ENCODE results near the gene ZNF552. TPM values are rescaled to one million over a fixed set of nuclear protein-coding genes. Genes with fewer than 3 reads are reported as not detected.

ZNF552 gene
- total and polyA plus RNA-seq, 2 of the 8 experiments (the other 6 are each of a cell fraction or from before 2014, with no cell fraction given), result 5.9 to 11.6 TPM

DNA sequence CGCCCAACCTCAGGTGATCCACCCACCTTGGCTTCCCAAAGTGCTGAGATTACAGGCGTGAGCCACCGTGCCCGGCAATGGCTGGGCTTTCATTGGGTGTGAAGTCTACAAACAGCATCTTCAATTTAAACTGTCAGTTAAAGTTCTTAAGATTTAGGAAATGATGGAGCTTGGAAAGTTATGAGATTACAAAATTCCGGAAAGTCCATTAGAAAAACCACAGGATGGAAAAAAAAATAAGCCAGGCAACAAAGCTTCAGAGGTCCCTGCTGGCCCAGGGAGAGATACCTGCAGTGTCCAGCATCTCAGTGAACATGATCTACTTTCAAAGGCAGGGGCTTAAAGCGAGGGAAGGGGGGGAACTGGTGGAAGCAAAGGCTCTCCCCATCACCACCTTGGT is 10.8 kb upstream of the ZNF552 start:
- Histone ChIP-seq H2BK5ac (ENCODE audit: low read depth, low read length) (no peak overlapping the region), H3K4ac (replicated peaks; ENCODE audit: insufficient read length, low read depth, low read length) (no peak overlapping the region), H3K14ac (ENCODE audit: insufficient read length) (no peak overlapping the region), H3K23me2 (ENCODE audit: low read depth, low read length) (no peaks in the 10 kb centered on the region), H4K8ac (ENCODE audit: extremely low read depth, insufficient read depth, low read length) (no peak overlapping the region), H2BK15ac (ENCODE audit: low read length) (no peak overlapping the region), H3K4me3 (ENCODE audit: extremely low read depth in 1 of 4, insufficient read depth in 2 of 4, low read depth in 3 of 4, low read length in 4 of 4) (no peak overlapping the region), H3K4me1 (replicated peaks in 1 of 4; ENCODE audit: control insufficient read depth in 3 of 4, insufficient read depth in 4 of 4, low read length in 3 of 4) (peaks cover 2 to 3% (median 2%) of the 10 kb centered on the region in 4 experiments; a peak in 5 of 7 replicates), H3K56ac (replicated peaks; ENCODE audit: insufficient read length, low read depth, low read length) (no peak overlapping the region), H2AK5ac (ENCODE audit: low read depth, low read length) (no peak overlapping the region), H3K23ac (ENCODE audit: insufficient read length) (no peak overlapping the region), H3K79me2 (ENCODE audit: control insufficient read depth in 1 of 2, insufficient read depth in 2 of 2, low read length in 2 of 2) (peaks cover 15 to 73% of the 10 kb centered on the region in 2 experiments), H2BK12ac (ENCODE audit: low read depth, low read length) (no peak overlapping the region), H4K91ac (replicated peaks; ENCODE audit: insufficient read length, low read length) (no peak overlapping the region), H2BK120ac (replicated peaks; ENCODE audit: low read depth, low read length) (no peak overlapping the region), H3K36me3 (ENCODE audit: control insufficient read depth in 2 of 4, insufficient read depth in 4 of 4, low read length in 3 of 4) (peaks cover 0 to 11% (median 0%) of the 10 kb centered on the region in 4 experiments; a peak in 3 of 8 replicates), H4K5ac (ENCODE audit: insufficient read length, low read depth, low read length) (no peak overlapping the region), H3K4me2 (ENCODE audit: insufficient read depth in 1 of 2, low read depth in 2 of 2, low read length in 2 of 2) (no peak overlapping the region), H4K20me1 (replicated peaks in 1 of 2; ENCODE audit: control insufficient read depth in 1 of 2, insufficient read depth in 2 of 2, low read length in 2 of 2) (peaks cover 7% of the 10 kb centered on the region in 2 experiments), H3K18ac (ENCODE audit: extremely low read depth, low read length) (no peak overlapping the region), H3K9ac (replicated peaks in 1 of 4; ENCODE audit: extremely low read depth in 1 of 4, low read depth in 3 of 4, low read length in 3 of 4) (no peak overlapping the region), H3K27me3 (replicated peaks in 1 of 4; ENCODE audit: control insufficient read depth in 3 of 4, extremely low read depth in 1 of 4, insufficient read depth in 3 of 4, low read length in 3 of 4) (no peaks in the 10 kb centered on the region), H3K79me1 (ENCODE audit: low read depth, low read length) (peaks cover 9% of the 10 kb centered on the region), H2BK20ac (ENCODE audit: low read length) (no peak overlapping the region), H2AFZ (ENCODE audit: low read length) (no peak overlapping the region), H3K27ac (ENCODE audit: low read depth, low read length) (no peak overlapping the region), H3K9me3 (ENCODE audit: insufficient read depth in 2 of 2, low read depth in 1 of 2, low read length in 1 of 2) (no peaks in the 10 kb centered on the region)
- CTCF ChIA-PET (ENCODE audit: partially characterized antibody), result no interaction called here
- FAIRE-seq, result no peak
- 94% methylated on average over 6 of the region's 6 CpGs; no CpG with 5 or more reads in 1 of the 2 experiments for WGBS, 2 experiments (ENCODE audit: extremely low coverage in 1 of 2, insufficient coverage in 1 of 2, insufficient read length in 1 of 2, insufficient replicate concordance in 2 of 2, low coverage in 1 of 2, low lambda C conversion rate in 2 of 2, missing lambda C conversion rate in 1 of 2)
- POLR2A ChIA-PET (ENCODE audit: partially characterized antibody), result interaction anchor here (0.6 to 1.6 kb wide), 4 partner anchors 10 to 134 kb away, joined by 3 to 5 read pairs (median 4); partner anchors contain the start of gene ZNF552
- DNase-seq (ENCODE audit: low read depth in 1 of 2, low spot score in 2 of 2), result no peak
- TF ChIP-seq CHD1 (IDR thresholded peaks at IDR 0.05; ENCODE audit: low read depth, low read length) (no peak), KDM5A (IDR thresholded peaks at IDR 0.05; ENCODE audit: low read length) (no peak), SP1 (IDR thresholded peaks at IDR 0.05; ENCODE audit: low read depth, low read length) (no peak), EGR1 (IDR thresholded peaks at IDR 0.05; ENCODE audit: borderline replicate concordance, low read depth, low read length) (no peak), SIRT6 (IDR thresholded peaks at IDR 0.05; ENCODE audit: low read length) (no peak)
- TF ChIP-seq, protein P1, sequence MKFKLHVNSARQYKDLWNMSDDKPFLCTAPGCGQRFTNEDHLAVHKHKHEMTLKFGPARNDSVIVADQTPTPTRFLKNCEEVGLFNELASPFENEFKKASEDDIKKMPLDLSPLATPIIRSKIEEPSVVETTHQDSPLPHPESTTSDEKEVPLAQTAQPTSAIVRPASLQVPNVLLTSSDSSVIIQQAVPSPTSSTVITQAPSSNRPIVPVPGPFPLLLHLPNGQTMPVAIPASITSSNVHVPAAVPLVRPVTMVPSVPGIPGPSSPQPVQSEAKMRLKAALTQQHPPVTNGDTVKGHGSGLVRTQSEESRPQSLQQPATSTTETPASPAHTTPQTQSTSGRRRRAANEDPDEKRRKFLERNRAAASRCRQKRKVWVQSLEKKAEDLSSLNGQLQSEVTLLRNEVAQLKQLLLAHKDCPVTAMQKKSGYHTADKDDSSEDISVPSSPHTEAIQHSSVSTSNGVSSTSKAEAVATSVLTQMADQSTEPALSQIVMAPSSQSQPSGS (IDR thresholded peaks at IDR 0.05; ENCODE audit: low read length), result no peak
